Ascending aorta (tissue), 2 donors: ENCODE results near the gene RUSF1. TPM values are rescaled to one million over a fixed set of nuclear protein-coding genes. Genes with fewer than 3 reads are reported as not detected.

Source experiments
- DNase-seq, 2 donors: peaks; one replicate each; pipeline ENCODE4 v3.0.0-alpha.2; 2019; ENCODE audit warnings: low spot score in 2 of 2
- H3K27ac ChIP-seq, 2 donors: fragments of 200-600 bp; sonication (generic); one replicate each; pipeline ENCODE4 v1.5.1; 2016 to 2017; ENCODE audit warnings: mild to moderate bottlenecking in 1 of 2
- H3K27me3 ChIP-seq: fragments of 200-600 bp; sonication (generic); one replicate; pipeline ENCODE4 v1.5.1; 2017
- H3K36me3 ChIP-seq, 2 donors: fragments of 200-600 bp; sonication (generic); one replicate each; pipeline ENCODE4 v1.5.1; 2016
- H3K4me1 ChIP-seq, 2 donors: fragments of 200-600 bp; sonication (generic); one replicate each; pipeline ENCODE4 v1.5.1; 2016 to 2017; ENCODE audit warnings: mild to moderate bottlenecking in 1 of 2
- H3K4me3 ChIP-seq, 2 donors: fragments of 200-600 bp; sonication (generic); one replicate each; pipeline ENCODE4 v1.5.1; 2016 to 2017; ENCODE audit warnings: mild to moderate bottlenecking in 1 of 2
- H3K9me3 ChIP-seq, 2 donors: fragments of 200-600 bp; sonication (generic); one replicate each; pipeline ENCODE4 v1.5.1; 2016
- CTCF ChIP-seq, 3 experiments: fragments of 200-600 bp in 2 of 3; fragments of 450-650 bp in 1 of 3; sonication (generic) in 2 of 3; IDR thresholded peaks; one replicate each; pipeline ENCODE4 v1.5.1; 2016 to 2019; ENCODE audit warnings: antibody characterized with exemption in 3 of 3, mild to moderate bottlenecking in 1 of 3, moderate library complexity in 1 of 3
- intact Hi-C: fragments of 100-400 bp; cut with DNase I; formaldehyde crosslinking; loops from one replicate; pipeline ENCODE4 v1.15.1; 2023
- total RNA-seq: library from RNA; depleted of rRNA; stranded (reverse); fragments of >200 nt; gene quantifications from one replicate; pipeline ENCODE4 v1.1.0, GENCODE V29; 2016

The RUSF1 gene
- total RNA-seq, 1 donor from 2014 or later, result 80.9 TPM

DNA sequence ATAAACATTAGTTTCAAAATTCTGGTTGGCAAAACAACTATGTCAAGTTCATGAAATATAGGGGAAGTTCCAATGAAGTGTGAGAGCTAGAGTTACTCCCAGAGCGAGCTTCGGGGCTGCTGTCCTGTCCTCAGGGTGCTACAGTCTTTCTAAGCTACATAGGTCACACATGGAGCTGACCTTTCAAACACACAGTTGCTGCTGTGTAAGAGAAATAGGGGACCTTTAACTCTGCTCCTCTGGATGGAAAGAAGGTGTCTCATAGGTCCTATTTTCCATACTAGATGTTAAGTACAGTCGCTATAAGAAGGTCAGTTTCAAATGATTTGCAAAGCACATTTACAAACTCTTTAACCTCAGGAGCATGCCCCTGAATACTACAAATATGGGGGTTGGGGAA is 13.2 kb upstream of the RUSF1 start:
- no peak for TF ChIP-seq CTCF (IDR thresholded peaks at IDR 0.05)
- intact Hi-C loops, result no loop called here
- no peak overlapping the region for H3K4me3 ChIP-seq
- H3K27ac ChIP-seq, result no peak overlapping the region
- no peaks in the 10 kb centered on the region for H3K4me1 ChIP-seq
- DNase-seq, result no peak
- H3K27me3 ChIP-seq, result no peaks in the 10 kb centered on the region
- H3K9me3 ChIP-seq, result no peaks in the 10 kb centered on the region
- H3K36me3 ChIP-seq, result no peaks in the 10 kb centered on the region

DNA sequence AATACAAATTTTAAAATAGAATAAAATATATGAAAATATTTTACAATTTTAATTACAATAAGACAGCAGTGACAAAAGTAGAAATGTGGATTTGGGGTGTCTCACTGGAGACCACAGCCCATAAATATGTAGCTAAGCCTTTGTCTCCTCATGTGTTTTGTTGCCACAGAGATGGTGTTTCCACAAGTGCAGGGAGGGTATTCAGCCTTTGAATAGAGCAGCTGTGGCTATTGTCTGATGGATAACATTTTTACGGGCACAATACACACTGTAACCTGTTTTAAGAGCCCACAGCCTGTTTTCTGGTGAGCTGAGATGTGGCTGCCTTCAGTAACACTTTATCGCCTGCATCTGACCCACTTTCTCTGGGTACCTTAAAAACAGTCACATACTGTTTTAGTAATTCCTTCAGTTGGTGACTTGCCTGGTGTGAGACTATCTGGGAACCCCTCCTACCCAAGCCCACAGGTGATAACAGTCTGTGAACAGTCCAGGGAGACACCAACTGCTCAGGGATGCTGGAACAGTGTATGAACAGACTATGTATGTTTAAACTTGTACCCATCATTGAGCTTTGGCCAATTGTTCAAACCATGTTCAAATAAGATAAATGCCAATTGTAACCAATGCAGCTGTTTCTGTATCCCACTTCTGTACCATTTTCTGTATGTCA is 11.7 kb upstream of the RUSF1 start:
- Histone ChIP-seq H3K9me3 (no peaks in the 10 kb centered on the region), H3K27ac (no peak overlapping the region), H3K4me3 (no peak overlapping the region), H3K4me1 (no peaks in the 10 kb centered on the region), H3K27me3 (no peaks in the 10 kb centered on the region), H3K36me3 (no peaks in the 10 kb centered on the region)
- DNase-seq, result no peak
- intact Hi-C loops, result no loop called here
- no peak for TF ChIP-seq CTCF (IDR thresholded peaks at IDR 0.05)

- intact Hi-C loops, result no loop called here
- no peak for DNase-seq
Measured at GRCh38 chr16:31517800-31518402, 9.7 kb upstream of the RUSF1 start.

GRCh38 chr16:31513884-31514283 is 5.7 kb upstream of the RUSF1 start:
- Histone ChIP-seq H3K9me3 (no peaks in the 10 kb centered on the region), H3K27ac (no peak overlapping the region), H3K36me3 (no peaks in the 10 kb centered on the region), H3K27me3 (no peaks in the 10 kb centered on the region), H3K4me1 (peaks cover 0 to 6% of the 10 kb centered on the region in 2 donors), H3K4me3 (no peak overlapping the region)
- no peak for DNase-seq
- intact Hi-C loops, result no loop called here
- no peak for TF ChIP-seq CTCF (IDR thresholded peaks at IDR 0.05)

More at GRCh38 chr16:31517800-31518402, 9.7 kb upstream of the RUSF1 start:
- Histone ChIP-seq H3K4me3 (no peak overlapping the region), H3K36me3 (no peaks in the 10 kb centered on the region), H3K9me3 (no peaks in the 10 kb centered on the region), H3K4me1 (no peaks in the 10 kb centered on the region), H3K27me3 (no peaks in the 10 kb centered on the region), H3K27ac (no peak overlapping the region)
- no peak for TF ChIP-seq CTCF (IDR thresholded peaks at IDR 0.05)

DNA sequence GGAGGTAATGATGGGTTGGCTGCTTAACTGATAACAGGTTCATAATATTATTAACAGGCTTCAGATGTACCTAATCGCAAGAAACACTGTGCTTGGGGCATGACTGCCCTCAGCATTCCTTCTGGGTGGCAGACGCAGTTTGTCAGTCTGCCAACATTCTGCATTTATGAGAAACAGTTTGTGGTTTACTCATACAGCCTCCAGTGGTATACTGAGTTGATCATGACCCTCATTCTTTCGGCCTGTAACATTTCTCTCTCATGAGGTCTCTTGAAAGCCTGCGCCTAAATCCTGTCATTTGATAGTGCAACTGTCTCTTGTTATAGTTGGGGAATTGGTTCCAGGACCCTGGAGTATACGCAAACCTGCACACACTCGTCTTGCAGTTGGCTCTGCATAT is 4.9 kb upstream of the RUSF1 start:
- Histone ChIP-seq H3K4me1 (peaks cover 0 to 6% of the 10 kb centered on the region in 2 donors), H3K4me3 (no peak overlapping the region), H3K27ac (no peak overlapping the region), H3K27me3 (no peaks in the 10 kb centered on the region), H3K9me3 (no peaks in the 10 kb centered on the region), H3K36me3 (no peaks in the 10 kb centered on the region)
- DNase-seq, result no peak
- no peak for TF ChIP-seq CTCF (IDR thresholded peaks at IDR 0.05)
- intact Hi-C loops, result no loop called here
